Right lobe of liver (tissue), 6 donors: Measurements from ENCODE around the gene RARG. TPM values are rescaled to one million over a fixed set of nuclear protein-coding genes. Genes with fewer than 3 reads are reported as not detected.

ENCODE experiments used
- ATAC-seq, 4 donors: fragments of 200-7000 bp; cut with Tn5 transposase; one replicate each; pipeline ENCODE4 v1.9.1; 2020; ENCODE audit warnings: mild to moderate bottlenecking in 4 of 4, moderate library complexity in 4 of 4
- DNase-seq, 3 donors: peaks; one replicate each; pipeline ENCODE4 v3.0.0-alpha.2; 2020
- H3K27ac ChIP-seq, 3 donors: fragments of 200-600 bp; one replicate each; pipeline ENCODE4 v1.8.0; 2022
- H3K27me3 ChIP-seq, 2 donors: fragments of 200-600 bp; one replicate each; pipeline ENCODE4 v1.8.0; 2022
- H3K36me3 ChIP-seq, 4 donors: fragments of 200-600 bp; sonication (generic) in 1 of 4; one replicate each; pipeline versions ENCODE4 v1.5.1 to v1.8.0; 2017 to 2022; ENCODE audit warnings: control low read depth in 1 of 4
- H3K4me1 ChIP-seq, 4 donors: fragments of 200-600 bp; sonication (generic) in 1 of 4; one replicate each; pipeline versions ENCODE4 v1.5.1 to v1.8.0; 2017 to 2022; ENCODE audit warnings: control low read depth in 1 of 4
- H3K4me3 ChIP-seq, 3 donors: fragments of 200-600 bp; one replicate each; pipeline ENCODE4 v1.8.0; 2022
- H3K9me3 ChIP-seq, 4 donors: fragments of 200-600 bp; sonication (generic) in 1 of 4; one replicate each; pipeline versions ENCODE4 v1.5.1 to v1.8.0; 2017 to 2022; ENCODE audit warnings: control low read depth in 1 of 4
- CTCF ChIP-seq, 4 donors: fragments of 200-600 bp in 3 of 4; fragments of 450-650 bp in 1 of 4; IDR thresholded peaks; one replicate each; pipeline versions ENCODE4 v1.5.1 to v1.8.0; 2016 to 2022; ENCODE audit warnings: antibody characterized with exemption in 4 of 4, mild to moderate bottlenecking in 2 of 4
- POLR2A ChIP-seq: fragments of 450-650 bp; IDR thresholded peaks from one replicate; pipeline ENCODE4 v1.6.1; 2017; ENCODE audit warnings: antibody characterized with exemption, mild to moderate bottlenecking
- WGBS: methylation state at CpG from one replicate; pipeline ENCODE4 v1.1.6; 2018; ENCODE audit warnings: low coverage, low lambda C conversion rate; ENCODE audit not compliant: insufficient coverage; ENCODE audit errors: missing lambda C conversion rate; 5-methylcytosine and 5-hydroxymethylcytosine counted together
- intact Hi-C, 2 donors: fragments of 100-400 bp; cut with DNase I; formaldehyde crosslinking; loops; one replicate each; pipeline versions ENCODE4 v1.11.2 to v1.14.1; 2022
- total RNA-seq, 6 experiments: library from RNA; depleted of rRNA in 2 of 6; stranded (reverse); fragments of >200 nt in 2 of 6; fragmentation: NEBNext Ultra II Directional in 3 of 6; extraction: Animal tissue kit (Norgen Biotek cat#: 25700) in 3 of 6; gene quantifications; one replicate each; pipeline versions ENCODE4 v1.1.0 to v1.2.4, GENCODE V29; 2016 to 2023
- donor health status: DM: no; HTN: yes; CAD: no.
- donor health status: DM: no; HTN: no; CAD: no.
- donor health status: DM: no; HTN: no; CAD: no.
- donor health status: DM: no; HTN: yes; CAD: no.
- donor health status: DM: no; HTN: yes; CAD: no.

Gene RARG
- total RNA-seq, 6 experiments from 2014 or later: 1.9 to 2.4 (median 2.1) TPM

GRCh38 chr12:53251477-53252348, 19.7 kb upstream of the RARG start:
- 2% methylated on average over 18 of the region's 51 CpGs for WGBS
- ATAC-seq (peak; percentile 91 to 92 (median 91)), DNase-seq (peak; percentile 79 to 84 (median 83))
- Histone ChIP-seq H3K36me3 (peaks cover 0 to 8% (median under 1%) of the 10 kb centered on the region in 4 donors), H3K27ac (peak overlapping the region; percentile 41 to 69 (median 43)), H3K4me1 (peaks cover 0 to 16% (median 0%) of the 10 kb centered on the region in 4 donors), H3K4me3 (peak overlapping the region; percentile 81 to 92 (median 82)), H3K9me3 (no peaks in the 10 kb centered on the region), H3K27me3 (no peaks in the 10 kb centered on the region)
- peak in 3 of 4 donors; percentile 19 to 29 (median 20) for TF ChIP-seq CTCF (IDR thresholded peaks at IDR 0.05)
- TF ChIP-seq POLR2A: peak; percentile 42
- intact Hi-C loops: no loop called here

- Histone ChIP-seq H3K36me3 (no peaks in the 10 kb centered on the region), H3K4me3 (no peak overlapping the region), H3K4me1 (peaks cover 0 to 6% (median 0%) of the 10 kb centered on the region in 4 donors), H3K9me3 (no peaks in the 10 kb centered on the region), H3K27ac (no peak overlapping the region), H3K27me3 (no peaks in the 10 kb centered on the region)
- DNase-seq (no peak), ATAC-seq (no peak)
- TF ChIP-seq CTCF (IDR thresholded peaks at IDR 0.05): no peak
- TF ChIP-seq POLR2A: no peak
- intact Hi-C loops: no loop called here
- WGBS: 53% methylated on average over 3 of the region's 3 CpGs
Observed at GRCh38 chr12:53245286-53245685, 13.3 kb upstream of the RARG start.

- 67% methylated on average over 1 of the region's 1 CpG for WGBS
- Histone ChIP-seq H3K4me1 (no peaks in the 10 kb centered on the region), H3K4me3 (no peak overlapping the region), H3K27ac (no peak overlapping the region), H3K9me3 (no peaks in the 10 kb centered on the region), H3K27me3 (no peaks in the 10 kb centered on the region), H3K36me3 (no peaks in the 10 kb centered on the region)
- no peak for DNase-seq
- intact Hi-C loops: no loop called here
- no peak for TF ChIP-seq POLR2A
- no peak for TF ChIP-seq CTCF (IDR thresholded peaks at IDR 0.05)
- ATAC-seq: no peak
Observed at GRCh38 chr12:53244337-53244736, 12.3 kb upstream of the RARG start.

- H3K27ac ChIP-seq: no peak overlapping the region
- ATAC-seq (peak in 1 of 4 donors; percentile 33), DNase-seq (no peak)
- TF ChIP-seq POLR2A (no peak), CTCF (IDR thresholded peaks at IDR 0.05) (no peak)
- intact Hi-C loops: no loop called here
- no peaks in the 10 kb centered on the region for H3K4me1 ChIP-seq
- no peaks in the 10 kb centered on the region for H3K27me3 ChIP-seq
- H3K36me3 ChIP-seq: no peaks in the 10 kb centered on the region
- 60% methylated on average over 5 of the region's 11 CpGs for WGBS
- H3K9me3 ChIP-seq: no peaks in the 10 kb centered on the region
- no peak overlapping the region for H3K4me3 ChIP-seq
Observed at GRCh38 chr12:53241623-53242412, 9.8 kb upstream of the RARG start.
